MM.1S (cell line): ENCODE measurements around the gene SFMBT1.

Experiments
- EZH2 ChIP-seq: fragments of 300-600 bp; sonication (generic); optimal IDR thresholded peaks from 2 replicates; pipeline ENCODE3; 2017; ENCODE audit warnings: low read depth, mild to moderate bottlenecking, antibody characterized with exemption, low read length, mixed read lengths
- EZH2phosphoT487 ChIP-seq: fragments of 300-600 bp; sonication (generic); IDR thresholded peaks from 2 replicates; pipeline ENCODE4 v1.6.1; 2018; ENCODE audit warnings: antibody characterized with exemption, low read length
- TF ChIP-seq, protein P1 (sequence below): fragments of 300-600 bp; sonication (generic); IDR thresholded peaks from 2 replicates; pipeline ENCODE4 v1.5.1; 2016; ENCODE audit warnings: antibody characterized with exemption, low read length, mixed read lengths

- TF ChIP-seq, protein P1, sequence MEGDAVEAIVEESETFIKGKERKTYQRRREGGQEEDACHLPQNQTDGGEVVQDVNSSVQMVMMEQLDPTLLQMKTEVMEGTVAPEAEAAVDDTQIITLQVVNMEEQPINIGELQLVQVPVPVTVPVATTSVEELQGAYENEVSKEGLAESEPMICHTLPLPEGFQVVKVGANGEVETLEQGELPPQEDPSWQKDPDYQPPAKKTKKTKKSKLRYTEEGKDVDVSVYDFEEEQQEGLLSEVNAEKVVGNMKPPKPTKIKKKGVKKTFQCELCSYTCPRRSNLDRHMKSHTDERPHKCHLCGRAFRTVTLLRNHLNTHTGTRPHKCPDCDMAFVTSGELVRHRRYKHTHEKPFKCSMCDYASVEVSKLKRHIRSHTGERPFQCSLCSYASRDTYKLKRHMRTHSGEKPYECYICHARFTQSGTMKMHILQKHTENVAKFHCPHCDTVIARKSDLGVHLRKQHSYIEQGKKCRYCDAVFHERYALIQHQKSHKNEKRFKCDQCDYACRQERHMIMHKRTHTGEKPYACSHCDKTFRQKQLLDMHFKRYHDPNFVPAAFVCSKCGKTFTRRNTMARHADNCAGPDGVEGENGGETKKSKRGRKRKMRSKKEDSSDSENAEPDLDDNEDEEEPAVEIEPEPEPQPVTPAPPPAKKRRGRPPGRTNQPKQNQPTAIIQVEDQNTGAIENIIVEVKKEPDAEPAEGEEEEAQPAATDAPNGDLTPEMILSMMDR, result no peak
- TF ChIP-seq EZH2 (no peak), EZH2phosphoT487 (no peak)
These were observed 34.5 kb downstream of the SFMBT1 start for GRCh38 chr3:53011324-53011723.
